Neural cell (in vitro differentiated cells): ENCODE results near the gene RAP1GDS1. TPM values are rescaled to one million over a fixed set of nuclear protein-coding genes. Genes with fewer than 3 reads are reported as not detected.
"Not testable (repeated sequence)": the region's sequence is repeated elsewhere in the genome, so short reads cannot be mapped to it uniquely, and the experiment has no call there.

Experiments used
- H2AFZ ChIP-seq: fragments of 200-600, 300-800 bp; sonication (generic), shearing (Covaris generic); 2 replicates; pipeline ENCODE4 v1.6.0; 2014; ENCODE audit warnings: low read depth, mild to moderate bottlenecking, antibody characterized with exemption, low read length, moderate library complexity
- H3F3A ChIP-seq: fragments of 200-600 bp; shearing (Covaris generic); 2 replicates; pipeline ENCODE4 v1.6.1; 2016; ENCODE audit warnings: mild to moderate bottlenecking, moderate library complexity, mixed read lengths, antibody characterized with exemption, low read length; ENCODE audit not compliant: insufficient read depth, poor library complexity, severe bottlenecking
- H3K27ac ChIP-seq: fragments of 200-600, 300-800 bp; sonication (generic), shearing (Covaris generic); 2 replicates; pipeline ENCODE4 v1.5.1; 2014; ENCODE audit warnings: mild to moderate bottlenecking, low read length, moderate library complexity
- H3K27me3 ChIP-seq: fragments of 300-800, 200-600 bp; sonication (generic), shearing (Covaris generic); 2 replicates; pipeline ENCODE4 v1.6.0; 2014; ENCODE audit warnings: mild to moderate bottlenecking, low read depth, low read length, moderate library complexity; ENCODE audit not compliant: insufficient read depth
- H3K36me3 ChIP-seq: fragments of 300-800, 200-600 bp; sonication (generic), shearing (Covaris generic); 2 replicates; pipeline ENCODE4 v1.5.1; 2014; ENCODE audit warnings: mild to moderate bottlenecking, antibody characterized with exemption, low read length, moderate library complexity; ENCODE audit not compliant: insufficient read depth
- H3K4me2 ChIP-seq: fragments of 300-800, 200-600 bp; sonication (generic), shearing (Covaris generic); 2 replicates; pipeline ENCODE4 v1.6.0; 2014; ENCODE audit warnings: mild to moderate bottlenecking, low read length
- H3K4me3 ChIP-seq: fragments of 300-800, 200-600 bp; sonication (generic), shearing (Covaris generic); 2 replicates; pipeline ENCODE4 v1.5.1; 2014; ENCODE audit warnings: mild to moderate bottlenecking, low read length, moderate library complexity
- H3K79me2 ChIP-seq: fragments of 200-600 bp; shearing (Covaris generic); replicated peaks from 2 replicates; pipeline ENCODE4 v1.6.0; 2014; ENCODE audit warnings: mild to moderate bottlenecking, low read length, moderate library complexity; ENCODE audit not compliant: insufficient read depth
- H3K9ac ChIP-seq: fragments of 300-800, 200-600 bp; sonication (generic), shearing (Covaris generic); 2 replicates; pipeline ENCODE4 v1.6.1; 2016; ENCODE audit warnings: mild to moderate bottlenecking, low read length, mixed read lengths
- H3K9me2 ChIP-seq: fragments of 200-600 bp; shearing (Covaris generic); 2 replicates; pipeline ENCODE4 v1.6.1; 2016; ENCODE audit warnings: mild to moderate bottlenecking, low read length, mixed read lengths; ENCODE audit not compliant: insufficient read depth
- H3K9me3 ChIP-seq: fragments of 200-600, 300-800 bp; sonication (generic), shearing (Covaris generic); 2 replicates; pipeline ENCODE4 v1.6.1; 2016; ENCODE audit warnings: mild to moderate bottlenecking, mixed run types, low read length, moderate library complexity, mixed read lengths
- H4K20me1 ChIP-seq: fragments of 200-600 bp; shearing (Covaris generic); 2 replicates; pipeline ENCODE4 v1.6.1; 2016; ENCODE audit warnings: mild to moderate bottlenecking, mixed run types; ENCODE audit not compliant: insufficient read depth
- EP300 ChIP-seq: fragments of 450-650 bp; conservative IDR thresholded peaks from 2 replicates; pipeline ENCODE4 v1.6.1; 2014; ENCODE audit warnings: antibody characterized with exemption, mild to moderate bottlenecking, moderate library complexity; ENCODE audit not compliant: poor library complexity, severe bottlenecking
- EZH2 ChIP-seq: fragments of 200-600, 300-800 bp; shearing (Covaris generic), sonication (generic); IDR thresholded peaks from 2 replicates; pipeline ENCODE4 v1.6.1; 2014; ENCODE audit warnings: antibody characterized with exemption, low read length, borderline replicate concordance, mild to moderate bottlenecking; ENCODE audit not compliant: insufficient read depth, poor library complexity, severe bottlenecking
- MXI1 ChIP-seq: fragments of 450-650 bp; conservative IDR thresholded peaks from 2 replicates; pipeline ENCODE4 v1.6.1; 2014; ENCODE audit warnings: antibody characterized with exemption, mild to moderate bottlenecking; ENCODE audit not compliant: poor library complexity, severe bottlenecking
- POLR2AphosphoS5 ChIP-seq: IDR thresholded peaks from 2 replicates; pipeline ENCODE4 v1.6.1; 2012
- RAD21 ChIP-seq: fragments of 450-650 bp; conservative IDR thresholded peaks from 2 replicates; pipeline ENCODE4 v1.6.1; 2014; ENCODE audit warnings: antibody characterized with exemption, mild to moderate bottlenecking, moderate library complexity
- SMC3 ChIP-seq: fragments of 450-650 bp; conservative IDR thresholded peaks from 2 replicates; pipeline ENCODE4 v1.6.1; 2014; ENCODE audit warnings: antibody characterized with exemption, mild to moderate bottlenecking, moderate library complexity; ENCODE audit not compliant: poor library complexity
- TAF1 ChIP-seq: IDR thresholded peaks from 2 replicates; pipeline ENCODE4 v1.6.1; 2012; ENCODE audit warnings: low read depth
- polyA plus RNA-seq: library from polyadenylated mRNA; depleted of rRNA; stranded (reverse); fragments of >200 nt; gene quantifications from 2 replicates; pipeline ENCODE4 v1.2.3, GENCODE V29; 2014
- TF ChIP-seq, protein P1 (sequence below): fragments of 450-650 bp; IDR thresholded peaks from 2 replicates; pipeline ENCODE4 v1.5.1; 2014; ENCODE audit warnings: antibody characterized with exemption, mild to moderate bottlenecking, moderate library complexity; ENCODE audit not compliant: poor library complexity, severe bottlenecking
- TF ChIP-seq, protein P2 (sequence below): IDR thresholded peaks from 2 replicates; pipeline ENCODE4 v1.6.1; 2012; ENCODE audit warnings: borderline replicate concordance

RAP1GDS1 gene
- polyA plus RNA-seq, 1 donor from 2014 or later = 41.1 TPM

DNA sequence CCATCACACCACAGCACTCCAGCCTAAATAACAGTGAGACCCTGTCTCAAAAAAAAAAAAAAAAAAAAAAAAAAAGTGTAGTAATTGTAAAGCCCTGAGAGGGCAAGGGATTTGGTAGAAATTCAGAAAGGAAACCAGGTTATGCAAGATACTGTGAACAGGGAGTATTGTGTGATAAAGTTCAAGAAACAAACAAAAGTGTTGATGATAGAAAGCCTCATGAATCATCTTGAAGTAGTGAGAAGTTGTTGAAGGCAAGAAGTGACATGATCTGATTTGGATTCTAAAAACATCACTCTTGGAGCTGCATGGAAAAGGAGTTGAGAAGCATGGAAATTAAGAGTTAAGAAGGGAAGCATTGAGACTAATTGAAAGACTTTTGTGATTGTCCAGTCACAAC, 102.2 kb downstream of the RAP1GDS1 start:
- Histone ChIP-seq H3K27me3 (no peaks in the 10 kb centered on the region), H3K36me3 (no peaks in the 10 kb centered on the region), H3K4me2 (no peak overlapping the region), H3K27ac (no peak overlapping the region), H3K9ac (no peak overlapping the region), H3K4me3 (no peak overlapping the region), H4K20me1 (no peaks in the 10 kb centered on the region), H3K9me2 (no peaks in the 10 kb centered on the region), H3F3A (no peaks in the 10 kb centered on the region), H2AFZ (no peak overlapping the region), H3K9me3 (peaks cover 3% of the 10 kb centered on the region), H3K79me2 (no peaks in the 10 kb centered on the region)
- TF ChIP-seq TAF1 (no peak), MXI1 (no peak), POLR2AphosphoS5 (no peak), SMC3 (no peak), EZH2 (no peak), RAD21 (no peak), EP300 (no peak)
- TF ChIP-seq, protein P1, sequence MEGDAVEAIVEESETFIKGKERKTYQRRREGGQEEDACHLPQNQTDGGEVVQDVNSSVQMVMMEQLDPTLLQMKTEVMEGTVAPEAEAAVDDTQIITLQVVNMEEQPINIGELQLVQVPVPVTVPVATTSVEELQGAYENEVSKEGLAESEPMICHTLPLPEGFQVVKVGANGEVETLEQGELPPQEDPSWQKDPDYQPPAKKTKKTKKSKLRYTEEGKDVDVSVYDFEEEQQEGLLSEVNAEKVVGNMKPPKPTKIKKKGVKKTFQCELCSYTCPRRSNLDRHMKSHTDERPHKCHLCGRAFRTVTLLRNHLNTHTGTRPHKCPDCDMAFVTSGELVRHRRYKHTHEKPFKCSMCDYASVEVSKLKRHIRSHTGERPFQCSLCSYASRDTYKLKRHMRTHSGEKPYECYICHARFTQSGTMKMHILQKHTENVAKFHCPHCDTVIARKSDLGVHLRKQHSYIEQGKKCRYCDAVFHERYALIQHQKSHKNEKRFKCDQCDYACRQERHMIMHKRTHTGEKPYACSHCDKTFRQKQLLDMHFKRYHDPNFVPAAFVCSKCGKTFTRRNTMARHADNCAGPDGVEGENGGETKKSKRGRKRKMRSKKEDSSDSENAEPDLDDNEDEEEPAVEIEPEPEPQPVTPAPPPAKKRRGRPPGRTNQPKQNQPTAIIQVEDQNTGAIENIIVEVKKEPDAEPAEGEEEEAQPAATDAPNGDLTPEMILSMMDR = no peak
- TF ChIP-seq, protein P2, sequence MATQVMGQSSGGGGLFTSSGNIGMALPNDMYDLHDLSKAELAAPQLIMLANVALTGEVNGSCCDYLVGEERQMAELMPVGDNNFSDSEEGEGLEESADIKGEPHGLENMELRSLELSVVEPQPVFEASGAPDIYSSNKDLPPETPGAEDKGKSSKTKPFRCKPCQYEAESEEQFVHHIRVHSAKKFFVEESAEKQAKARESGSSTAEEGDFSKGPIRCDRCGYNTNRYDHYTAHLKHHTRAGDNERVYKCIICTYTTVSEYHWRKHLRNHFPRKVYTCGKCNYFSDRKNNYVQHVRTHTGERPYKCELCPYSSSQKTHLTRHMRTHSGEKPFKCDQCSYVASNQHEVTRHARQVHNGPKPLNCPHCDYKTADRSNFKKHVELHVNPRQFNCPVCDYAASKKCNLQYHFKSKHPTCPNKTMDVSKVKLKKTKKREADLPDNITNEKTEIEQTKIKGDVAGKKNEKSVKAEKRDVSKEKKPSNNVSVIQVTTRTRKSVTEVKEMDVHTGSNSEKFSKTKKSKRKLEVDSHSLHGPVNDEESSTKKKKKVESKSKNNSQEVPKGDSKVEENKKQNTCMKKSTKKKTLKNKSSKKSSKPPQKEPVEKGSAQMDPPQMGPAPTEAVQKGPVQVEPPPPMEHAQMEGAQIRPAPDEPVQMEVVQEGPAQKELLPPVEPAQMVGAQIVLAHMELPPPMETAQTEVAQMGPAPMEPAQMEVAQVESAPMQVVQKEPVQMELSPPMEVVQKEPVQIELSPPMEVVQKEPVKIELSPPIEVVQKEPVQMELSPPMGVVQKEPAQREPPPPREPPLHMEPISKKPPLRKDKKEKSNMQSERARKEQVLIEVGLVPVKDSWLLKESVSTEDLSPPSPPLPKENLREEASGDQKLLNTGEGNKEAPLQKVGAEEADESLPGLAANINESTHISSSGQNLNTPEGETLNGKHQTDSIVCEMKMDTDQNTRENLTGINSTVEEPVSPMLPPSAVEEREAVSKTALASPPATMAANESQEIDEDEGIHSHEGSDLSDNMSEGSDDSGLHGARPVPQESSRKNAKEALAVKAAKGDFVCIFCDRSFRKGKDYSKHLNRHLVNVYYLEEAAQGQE = no peak

GRCh38 chr4:98366275-98366674, 105.1 kb downstream of the RAP1GDS1 start:
- not testable (repeated sequence) for H3K79me2 ChIP-seq

GRCh38 chr4:98368000-98368399, 106.8 kb downstream of the RAP1GDS1 start:
- H4K20me1 ChIP-seq, H3K27ac ChIP-seq, H3K79me2 ChIP-seq, H3K4me2 ChIP-seq, H3F3A ChIP-seq, H3K9ac ChIP-seq, H2AFZ ChIP-seq, H3K27me3 ChIP-seq, H3K4me3 ChIP-seq, H3K36me3 ChIP-seq, H3K9me2 ChIP-seq, H3K9me3 ChIP-seq: not testable (repeated sequence)

More at GRCh38 chr4:98366275-98366674, 105.1 kb downstream of the RAP1GDS1 start:
- not testable (repeated sequence) for H3K9me2 ChIP-seq, H3K4me2 ChIP-seq, H3K27me3 ChIP-seq, H3K9me3 ChIP-seq, H4K20me1 ChIP-seq, H3K36me3 ChIP-seq, H3K4me3 ChIP-seq, H3K27ac ChIP-seq, H3K9ac ChIP-seq, H3F3A ChIP-seq, H2AFZ ChIP-seq
